Neural progenitor cell (in vitro differentiated cells): Measurements from ENCODE around the gene COL6A5. TPM values are rescaled to one million over a fixed set of nuclear protein-coding genes. Genes with fewer than 3 reads are reported as not detected.

Experiments used
- DNase-seq: peaks from one replicate; pipeline ENCODE4 v3.0.0-alpha.2; 2016; ENCODE audit warnings: low spot score
- H2AFZ ChIP-seq: fragments of 200-600 bp; sonication (generic); replicated peaks from 2 replicates; pipeline ENCODE4 v1.6.1; 2016; ENCODE audit warnings: antibody characterized with exemption
- H3F3A ChIP-seq: fragments of 200-600 bp; sonication (generic); 2 replicates; pipeline ENCODE4 v1.6.1; 2016; ENCODE audit warnings: antibody characterized with exemption, low read depth
- H3K27ac ChIP-seq: fragments of 200-600 bp; sonication (generic); 2 replicates; pipeline ENCODE4 v1.5.1; 2016; ENCODE audit warnings: mild to moderate bottlenecking
- H3K27me3 ChIP-seq: fragments of 200-600 bp; sonication (generic); 2 replicates; pipeline ENCODE4 v1.6.1; 2016; ENCODE audit warnings: mild to moderate bottlenecking, moderate library complexity
- H3K36me3 ChIP-seq: fragments of 200-600 bp; sonication (generic); 2 replicates; pipeline ENCODE4 v1.5.1; 2016
- H3K4me1 ChIP-seq: fragments of 200-600 bp; sonication (generic); 2 replicates; pipeline ENCODE4 v1.6.1; 2016; ENCODE audit warnings: mixed run types
- H3K4me2 ChIP-seq: fragments of 200-600 bp; sonication (generic); 2 replicates; pipeline ENCODE4 v1.6.1; 2016
- H3K4me3 ChIP-seq: fragments of 200-600 bp; sonication (generic); 2 replicates; pipeline ENCODE4 v1.5.1; 2016
- H3K79me2 ChIP-seq: fragments of 200-600 bp; sonication (generic); 2 replicates; pipeline ENCODE4 v1.6.1; 2016; ENCODE audit warnings: low read depth
- H3K9ac ChIP-seq: fragments of 200-600 bp; sonication (generic); 2 replicates; pipeline ENCODE4 v1.6.1; 2016
- H3K9me3 ChIP-seq: fragments of 200-600 bp; sonication (generic); 2 replicates; pipeline ENCODE4 v1.5.1; 2016; ENCODE audit warnings: low read depth
- H4K20me1 ChIP-seq: fragments of 200-600 bp; sonication (generic); 2 replicates; pipeline ENCODE4 v1.6.1; 2016; ENCODE audit warnings: low read depth
- H3K27ac Mint-ChIP-seq: 3 replicates; pipeline ENCODE4 v1.8.0; 2021; ENCODE audit warnings: mixed read lengths
- H3K27me3 Mint-ChIP-seq: 2 replicates; pipeline ENCODE4 v1.8.0; 2022; ENCODE audit warnings: low read depth, mild to moderate bottlenecking, inconsistent platforms, moderate library complexity, mixed read lengths; ENCODE audit not compliant: insufficient read depth
- H3K36me3 Mint-ChIP-seq: 3 replicates; pipeline ENCODE4 v1.8.0; 2021; ENCODE audit warnings: mixed read lengths
- H3K4me1 Mint-ChIP-seq: 3 replicates; pipeline ENCODE4 v1.8.0; 2021; ENCODE audit warnings: mixed read lengths
- H3K4me3 Mint-ChIP-seq: 3 replicates; pipeline ENCODE4 v1.8.0; 2021; ENCODE audit warnings: mild to moderate bottlenecking, moderate library complexity, mixed read lengths
- H3K9me3 Mint-ChIP-seq: 3 replicates; pipeline ENCODE4 v1.8.0; 2020; ENCODE audit warnings: mixed read lengths
- EZH2 ChIP-seq: fragments of 200-600 bp; sonication (generic); IDR thresholded peaks from 2 replicates; pipeline ENCODE4 v1.6.1; 2017; ENCODE audit warnings: antibody characterized with exemption, mild to moderate bottlenecking, moderate library complexity
- EZH2phosphoT487 ChIP-seq: fragments of 200-600 bp; sonication (generic); IDR thresholded peaks from 2 replicates; pipeline ENCODE4 v1.6.1; 2017; ENCODE audit warnings: antibody characterized with exemption
- total RNA-seq: library from RNA; depleted of rRNA; stranded (reverse); fragments of >200 nt; gene quantifications from 2 replicates; pipeline ENCODE4 v1.2.3, GENCODE V29; 2015; ENCODE audit warnings: low replicate concordance

Gene COL6A5
- total RNA-seq, 1 donor from 2014 or later, result not detected

GRCh38 chr3:130533247-130533646 is 187.8 kb downstream of the COL6A5 start:
- no peak overlapping the region for H3K4me3 Mint-ChIP-seq

More at GRCh38 chr3:130533247-130533646, 187.8 kb downstream of the COL6A5 start:
- Histone ChIP-seq H3K27ac (no peak overlapping the region), H3K79me2 (no peaks in the 10 kb centered on the region), H3K9me3 (no peaks in the 10 kb centered on the region), H3K4me1 (peaks cover 10% of the 10 kb centered on the region), H3K36me3 (no peaks in the 10 kb centered on the region), H3K9ac (no peak overlapping the region), H3K4me3 (no peak overlapping the region), H3F3A (no peaks in the 10 kb centered on the region), H2AFZ (no peak overlapping the region), H3K27me3 (peaks cover 7% of the 10 kb centered on the region), H3K4me2 (no peak overlapping the region), H4K20me1 (no peaks in the 10 kb centered on the region)
- no peak for DNase-seq
- H3K9me3 Mint-ChIP-seq, result no peaks in the 10 kb centered on the region
- peaks cover 10% of the 10 kb centered on the region for H3K27me3 Mint-ChIP-seq
- TF ChIP-seq EZH2phosphoT487 (no peak), EZH2 (no peak)
- no peaks in the 10 kb centered on the region for H3K36me3 Mint-ChIP-seq
- no peak overlapping the region for H3K27ac Mint-ChIP-seq
- peaks cover 19% of the 10 kb centered on the region for H3K4me1 Mint-ChIP-seq

Other genes with a start within 250 kb of the COL6A5 start
- 0.13 and 0.22 TPM in 2 replicates for gene COL6A6, start 171.5 kb downstream of the COL6A5 start, total RNA-seq